Natural killer cell treated with Interleukin-12 subunit alpha and Interleukin-12 subunit beta and Interleukin-15 and Interleukin-18, amount 100 ng/mL, for 72 hours (primary cell): ENCODE measurements around the gene CLK1. TPM values are rescaled to one million over a fixed set of nuclear protein-coding genes. Genes with fewer than 3 reads are reported as not detected.
"Not testable (repeated sequence)": the region's sequence is repeated elsewhere in the genome, so short reads cannot be mapped to it uniquely, and the experiment has no call there.

Experiments used
- ATAC-seq, 2 donors: fragments of 150-1000 bp; cut with Tn5 transposase in 1 of 2; sonication (Bioruptor Pico), chemical (Tn5 transposase) in 1 of 2; 2 replicates each; pipeline ENCODE4 v1.10.0; 2021
- DNase-seq: peaks from one replicate; pipeline ENCODE4 v3.0.0; 2022; ENCODE audit warnings: low spot score
- H3K27ac Mint-ChIP-seq, 2 donors: 1 replicate in 1 of 2; 2 replicates in 1 of 2; pipeline ENCODE4 v1.8.0; 2022; ENCODE audit warnings: mixed read lengths in 2 of 2, mild to moderate bottlenecking in 1 of 2, moderate library complexity in 1 of 2
- H3K27me3 Mint-ChIP-seq, 2 donors: 1 replicate in 1 of 2; 2 replicates in 1 of 2; pipeline ENCODE4 v1.8.0; 2022; ENCODE audit warnings: mixed read lengths in 2 of 2
- H3K36me3 Mint-ChIP-seq: one replicate; pipeline ENCODE4 v1.8.0; 2022; ENCODE audit warnings: mixed read lengths
- H3K4me1 Mint-ChIP-seq, 2 donors: 1 replicate in 1 of 2; 2 replicates in 1 of 2; pipeline ENCODE4 v1.8.0; 2022; ENCODE audit warnings: low read depth in 2 of 2, mixed read lengths in 2 of 2, mild to moderate bottlenecking in 1 of 2
- H3K4me3 Mint-ChIP-seq: one replicate; pipeline ENCODE4 v1.8.0; 2022; ENCODE audit warnings: mixed read lengths
- H3K9me3 Mint-ChIP-seq: 2 replicates; pipeline ENCODE4 v1.8.0; 2022; ENCODE audit warnings: mixed read lengths
- total RNA-seq, 2 donors: library from RNA; stranded (reverse); gene quantifications; one replicate each; pipeline ENCODE4 v1.2.3, GENCODE V29; 2022

CLK1 gene
- total RNA-seq, 2 donors from 2014 or later: 108 to 168 TPM

GRCh38 chr2:200843993-200844948, 20.2 kb downstream of the CLK1 start:
- Mint-ChIP-seq H3K27ac (no peak overlapping the region), H3K9me3 (no peaks in the 10 kb centered on the region), H3K36me3 (no peaks in the 10 kb centered on the region), H3K4me1 (peaks cover 0 to 3% of the 10 kb centered on the region in 2 donors), H3K4me3 (no peak overlapping the region), H3K27me3 (no peaks in the 10 kb centered on the region)
- ATAC-seq: peak; percentile 36 to 53
- no peak for DNase-seq

GRCh38 chr2:200839513-200839912, 24.9 kb downstream of the CLK1 start:
- Mint-ChIP-seq H3K4me1 (no peaks in the 10 kb centered on the region), H3K4me3 (no peak overlapping the region), H3K9me3 (no peaks in the 10 kb centered on the region), H3K27me3 (no peaks in the 10 kb centered on the region), H3K27ac (no peak overlapping the region), H3K36me3 (no peaks in the 10 kb centered on the region)
- no peak for DNase-seq
- no peak for ATAC-seq

- no peaks in the 10 kb centered on the region for H3K27me3 Mint-ChIP-seq
- ATAC-seq (no peak), DNase-seq (no peak)
- H3K4me1 Mint-ChIP-seq: no peaks in the 10 kb centered on the region
- H3K36me3 Mint-ChIP-seq: no peaks in the 10 kb centered on the region
- no peaks in the 10 kb centered on the region for H3K9me3 Mint-ChIP-seq
- no peak overlapping the region for H3K27ac Mint-ChIP-seq
- no peak overlapping the region for H3K4me3 Mint-ChIP-seq
Measured at GRCh38 chr2:200834701-200835100, 29.8 kb downstream of the CLK1 start.

- Mint-ChIP-seq H3K9me3 (no peaks in the 10 kb centered on the region), H3K4me1 (peaks cover 5 to 7% of the 10 kb centered on the region in 2 donors), H3K27ac (peak overlapping the region; percentile 15 to 40), H3K4me3 (no peak overlapping the region), H3K27me3 (no peaks in the 10 kb centered on the region), H3K36me3 (no peaks in the 10 kb centered on the region)
- ATAC-seq: no peak
- DNase-seq: no peak
Measured at GRCh38 chr2:200829258-200829655, 35.2 kb downstream of the CLK1 start.

GRCh38 chr2:200828572-200829257, 35.7 kb downstream of the CLK1 start:
- Mint-ChIP-seq H3K4me1 (peaks cover 5 to 7% of the 10 kb centered on the region in 2 donors), H3K9me3 (no peaks in the 10 kb centered on the region), H3K36me3 (no peaks in the 10 kb centered on the region), H3K27me3 (no peaks in the 10 kb centered on the region), H3K4me3 (no peak overlapping the region), H3K27ac (peak overlapping the region; percentile 15 to 40)
- DNase-seq (no peak), ATAC-seq (no peak)

GRCh38 chr2:200828104-200828503, 36.4 kb downstream of the CLK1 start:
- Mint-ChIP-seq H3K27ac (no peak overlapping the region), H3K27me3 (no peaks in the 10 kb centered on the region), H3K4me1 (peaks cover 5 to 7% of the 10 kb centered on the region in 2 donors), H3K36me3 (no peaks in the 10 kb centered on the region), H3K9me3 (no peaks in the 10 kb centered on the region), H3K4me3 (no peak overlapping the region)
- ATAC-seq: no peak
- DNase-seq: no peak

GRCh38 chr2:200821686-200822245, 42.7 kb downstream of the CLK1 start:
- no peaks in the 10 kb centered on the region for H3K27me3 Mint-ChIP-seq

GRCh38 chr2:200820573-200821234, 43.8 kb downstream of the CLK1 start:
- Mint-ChIP-seq H3K4me1 (peaks cover 25 to 27% of the 10 kb centered on the region in 2 donors), H3K27ac (peak overlapping the region; percentile 14 to 39), H3K27me3 (no peaks in the 10 kb centered on the region), H3K36me3 (peaks cover 45% of the 10 kb centered on the region), H3K9me3 (no peaks in the 10 kb centered on the region), H3K4me3 (no peak overlapping the region)
- no peak for ATAC-seq
- DNase-seq: no peak

More at GRCh38 chr2:200821686-200822245, 42.7 kb downstream of the CLK1 start:
- H3K9me3 Mint-ChIP-seq: no peaks in the 10 kb centered on the region
- no peak overlapping the region for H3K27ac Mint-ChIP-seq
- DNase-seq (no peak), ATAC-seq (no peak)
- peaks cover 34% of the 10 kb centered on the region for H3K36me3 Mint-ChIP-seq
- peaks cover 16 to 19% of the 10 kb centered on the region in 2 donors for H3K4me1 Mint-ChIP-seq
- no peak overlapping the region for H3K4me3 Mint-ChIP-seq

- not testable (repeated sequence) for DNase-seq, H3K27me3 Mint-ChIP-seq, H3K4me3 Mint-ChIP-seq, H3K9me3 Mint-ChIP-seq, ATAC-seq
- H3K4me1 Mint-ChIP-seq: peaks cover 45 to 46% of the 10 kb centered on the region in 2 donors
- peak overlapping the region in 1 of 2 donors; percentile 87 for H3K27ac Mint-ChIP-seq
- peaks cover 64% of the 10 kb centered on the region for H3K36me3 Mint-ChIP-seq
Measured at GRCh38 chr2:200818732-200819131, 45.7 kb downstream of the CLK1 start.

- DNase-seq (no peak), ATAC-seq (no peak)
- peaks cover 55 to 60% of the 10 kb centered on the region in 2 donors for H3K4me1 Mint-ChIP-seq
- peak overlapping the region; percentile 96 for H3K4me3 Mint-ChIP-seq
- H3K9me3 Mint-ChIP-seq: no peaks in the 10 kb centered on the region
- peaks cover 63% of the 10 kb centered on the region for H3K36me3 Mint-ChIP-seq
- H3K27me3 Mint-ChIP-seq: no peaks in the 10 kb centered on the region
- peak overlapping the region; percentile 77 to 87 for H3K27ac Mint-ChIP-seq
Measured at GRCh38 chr2:200814917-200815316, 49.5 kb downstream of the CLK1 start.

- Mint-ChIP-seq H3K27ac (peak overlapping the region; percentile 77 to 87), H3K9me3 (no peaks in the 10 kb centered on the region), H3K4me3 (peak overlapping the region; percentile 96), H3K4me1 (peaks cover 59 to 66% of the 10 kb centered on the region in 2 donors), H3K27me3 (no peaks in the 10 kb centered on the region), H3K36me3 (peaks cover 63% of the 10 kb centered on the region)
- DNase-seq: no peak
- ATAC-seq: no peak
Measured at GRCh38 chr2:200814276-200814815, 50.1 kb downstream of the CLK1 start.

- Mint-ChIP-seq H3K27me3 (no peaks in the 10 kb centered on the region), H3K9me3 (no peaks in the 10 kb centered on the region), H3K4me3 (peak overlapping the region; percentile 96), H3K27ac (peak overlapping the region; percentile 91 to 95), H3K4me1 (peaks cover 52 to 64% of the 10 kb centered on the region in 2 donors), H3K36me3 (peaks cover 47% of the 10 kb centered on the region)
- DNase-seq (peak; percentile 90), ATAC-seq (peak; percentile 76 to 77)
Measured at GRCh38 chr2:200812122-200813022, 52.1 kb downstream of the CLK1 start.
